Left renal cortex interstitium (tissue), 4 donors: ENCODE data around the gene RGCC. TPM values are rescaled to one million over a fixed set of nuclear protein-coding genes. Genes with fewer than 3 reads are reported as not detected.

ENCODE experiments used
- DNase-seq, 4 donors: peaks; one replicate each; pipeline ENCODE4 v3.0.0-alpha.2; 2013; ENCODE audit warnings: low read depth in 4 of 4, low spot score in 2 of 4, missing footprints in 1 of 4
- polyA plus RNA-seq, 4 donors: library from polyadenylated mRNA; unstranded; fragments of 120-200 nt; gene quantifications; one replicate each; pipeline ENCODE4 v1.2.1, GENCODE V29; 2013; ENCODE audit not compliant: insufficient read length in 4 of 4

Gene RGCC
- polyA plus RNA-seq, 4 donors: 9.8 to 15.4 (median 12.5) TPM

- DNase-seq: no peak
These were observed 56.2 kb downstream of the RGCC start for GRCh38 chr13:41513600-41513999.

GRCh38 chr13:41514853-41515395 is 57.6 kb downstream of the RGCC start:
- no peak for DNase-seq

- no peak for DNase-seq
These were observed 58.3 kb downstream of the RGCC start for GRCh38 chr13:41515491-41516139.

- DNase-seq: no peak
These were observed 58.8 kb downstream of the RGCC start for GRCh38 chr13:41516166-41516565.

- no peak for DNase-seq
These were observed 59.4 kb downstream of the RGCC start for GRCh38 chr13:41516760-41517159.

- no peak for DNase-seq
These were observed 62.8 kb downstream of the RGCC start for GRCh38 chr13:41520016-41520659.

Other genes with a start within 250 kb of the RGCC start
- 10 to 100 TPM; 13.8 to 26.4 (median 18.2) TPM for gene MTRF1, start 194.0 kb upstream of the RGCC start, polyA plus RNA-seq
- 10 to 100 TPM; 25.4 to 59.8 (median 39.9) TPM for gene NAA16, start 146.3 kb upstream of the RGCC start, polyA plus RNA-seq